Spleen (tissue), 11 donors: ENCODE measurements around the gene NPAS2. TPM values are rescaled to one million over a fixed set of nuclear protein-coding genes. Genes with fewer than 3 reads are reported as not detected.
A peak's percentile ranks its signal among the peaks of the same experiment; 100 is the strongest.

Experiments
- DNase-seq: peaks from one replicate; pipeline ENCODE4 v3.0.0-alpha.2; 2020
- H3K27ac ChIP-seq, 8 donors: fragments of 200-600 bp; sonication (generic) in 7 of 8; 1 replicate in 4 of 8; 2 replicates in 4 of 8; pipeline versions ENCODE4 v1.5.0 to v1.8.0; 2016 to 2021; ENCODE audit warnings: inconsistent platforms in 4 of 8, mild to moderate bottlenecking in 4 of 8, moderate library complexity in 1 of 8
- H3K27me3 ChIP-seq, 7 donors: fragments of 200-600 bp; sonication (generic) in 6 of 7; replicated peaks in 1 of 7; 1 replicate in 4 of 7; 2 replicates in 3 of 7; pipeline versions ENCODE4 v1.5.0 to v1.8.0; 2016 to 2021; ENCODE audit warnings: inconsistent platforms in 3 of 7, mild to moderate bottlenecking in 1 of 7
- H3K36me3 ChIP-seq, 6 donors: fragments of 200-600 bp; sonication (generic) in 5 of 6; 1 replicate in 4 of 6; 2 replicates in 2 of 6; pipeline versions ENCODE4 v1.5.0 to v1.8.0; 2016 to 2021; ENCODE audit warnings: inconsistent platforms in 2 of 6
- H3K4me1 ChIP-seq, 6 donors: fragments of 200-600 bp; sonication (generic) in 5 of 6; 1 replicate in 3 of 6; 2 replicates in 3 of 6; pipeline versions ENCODE4 v1.5.0 to v1.8.0; 2016 to 2021; ENCODE audit warnings: inconsistent platforms in 3 of 6
- H3K4me3 ChIP-seq, 8 donors: fragments of 200-600 bp; sonication (generic) in 7 of 8; 1 replicate in 4 of 8; 2 replicates in 4 of 8; pipeline versions ENCODE4 v1.5.0 to v1.8.0; 2016 to 2021; ENCODE audit warnings: inconsistent platforms in 4 of 8, mild to moderate bottlenecking in 4 of 8, moderate library complexity in 2 of 8
- H3K9me3 ChIP-seq, 8 donors: fragments of 200-600 bp; sonication (generic) in 7 of 8; 1 replicate in 4 of 8; 2 replicates in 4 of 8; pipeline versions ENCODE4 v1.5.0 to v1.8.0; 2016 to 2021; ENCODE audit warnings: inconsistent platforms in 4 of 8
- POLR2A ChIP-seq, 3 donors: fragments of 450-650 bp; IDR thresholded peaks; one replicate each; pipeline ENCODE4 v1.5.1; 2017; ENCODE audit warnings: antibody characterized with exemption in 3 of 3, mild to moderate bottlenecking in 1 of 3
- POLR2AphosphoS5 ChIP-seq, 3 donors: sonication (generic); formaldehyde crosslinking; IDR thresholded peaks; one replicate each; pipeline ENCODE4 v1.5.1; 2017; ENCODE audit warnings: antibody characterized with exemption in 3 of 3
- WGBS, 5 donors: extraction: QIAGEN DNeasy Blood & Tissue Kit in 3 of 5; methylation state at CpG; one replicate each; pipeline versions ENCODE4 v1.1.5 to v1.1.7; 2013 to 2018; 5-methylcytosine and 5-hydroxymethylcytosine counted together
- intact Hi-C: fragments of 100-400 bp; cut with DNase I; formaldehyde crosslinking; loops from one replicate; pipeline ENCODE4 v1.15.0; 2023; ENCODE audit warnings: low total_unique reads
- polyA plus RNA-seq, 3 donors: library from polyadenylated mRNA; stranded (reverse); fragments of 200-250 nt; gene quantifications; one replicate each; pipeline ENCODE4 v1.2.1, GENCODE V29; 2013
- total RNA-seq, 7 donors: library from RNA; depleted of rRNA in 3 of 7; stranded (reverse); fragments of >200 nt in 3 of 7; fragmentation: NEBNext Ultra II Directional in 4 of 7; extraction: Animal tissue kit (Norgen Biotek cat#: 25700) in 4 of 7; gene quantifications; one replicate each; pipeline versions ENCODE4 v1.1.0 to v1.2.1, GENCODE V29; 2016 to 2021
- TF ChIP-seq, protein P1 (sequence below), 11 experiments: fragments of 200-600 bp in 7 of 11; fragments of 450-650 bp in 4 of 11; sonication (generic) in 4 of 11; IDR thresholded peaks in 8 of 11; conservative IDR thresholded peaks in 3 of 11; 1 replicate in 7 of 11; 2 replicates in 4 of 11; pipeline versions ENCODE4 v1.4.0 to v1.8.0; 2016 to 2021; ENCODE audit warnings: antibody characterized with exemption in 11 of 11, inconsistent platforms in 4 of 11, mild to moderate bottlenecking in 1 of 11
- donor health status: healthy with polysubstance abuse.
- donor health status: DM: no; HTN: no; CAD: no; lungs with moderate emphysema.
- donor health status: DM: no; HTN: no; CAD: no.
- donor health status: Bipolar disorder and iron deficiency.
- donor health status: healthy.
- donor health status: DM: no; HTN: no; CAD: no.
- donor health status: DM: yes; HTN: yes; CAD: no.

Gene NPAS2
- total and polyA plus RNA-seq, 10 donors = 2.4 to 24.1 (median 8.4) TPM

DNA sequence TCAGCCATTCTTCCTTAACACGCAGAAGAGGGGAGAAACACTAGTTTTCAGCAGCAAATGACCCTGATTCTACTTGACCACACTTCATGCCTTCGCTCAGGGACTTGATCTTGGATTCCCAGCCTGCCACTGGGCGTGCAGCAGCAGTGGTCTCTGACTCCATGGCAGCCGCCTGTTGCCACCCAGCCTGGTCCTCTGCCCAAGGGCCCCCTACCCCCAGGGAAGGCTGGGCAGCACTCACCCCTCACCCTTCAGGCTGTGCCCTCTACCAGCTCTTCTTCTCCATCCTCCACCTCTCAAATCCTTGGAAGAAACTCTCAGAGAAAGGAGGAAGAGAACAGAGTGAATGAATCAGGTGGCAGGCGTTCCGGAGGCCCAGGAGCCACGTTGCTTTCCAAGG, 150.1 kb downstream of the NPAS2 start:
- no peak overlapping the region for H3K4me3 ChIP-seq
- 83 to 92% (median 88%) methylated on average over 7 of the region's 7 CpGs for WGBS, 5 donors
- intact Hi-C loops = no loop called here
- H3K9me3 ChIP-seq = no peaks in the 10 kb centered on the region
- H3K36me3 ChIP-seq = peaks cover 0 to 63% (median 0%) of the 10 kb centered on the region in 6 donors
- no peaks in the 10 kb centered on the region for H3K4me1 ChIP-seq
- no peak for TF ChIP-seq POLR2AphosphoS5 (IDR thresholded peaks at IDR 0.05)
- TF ChIP-seq, protein P1, sequence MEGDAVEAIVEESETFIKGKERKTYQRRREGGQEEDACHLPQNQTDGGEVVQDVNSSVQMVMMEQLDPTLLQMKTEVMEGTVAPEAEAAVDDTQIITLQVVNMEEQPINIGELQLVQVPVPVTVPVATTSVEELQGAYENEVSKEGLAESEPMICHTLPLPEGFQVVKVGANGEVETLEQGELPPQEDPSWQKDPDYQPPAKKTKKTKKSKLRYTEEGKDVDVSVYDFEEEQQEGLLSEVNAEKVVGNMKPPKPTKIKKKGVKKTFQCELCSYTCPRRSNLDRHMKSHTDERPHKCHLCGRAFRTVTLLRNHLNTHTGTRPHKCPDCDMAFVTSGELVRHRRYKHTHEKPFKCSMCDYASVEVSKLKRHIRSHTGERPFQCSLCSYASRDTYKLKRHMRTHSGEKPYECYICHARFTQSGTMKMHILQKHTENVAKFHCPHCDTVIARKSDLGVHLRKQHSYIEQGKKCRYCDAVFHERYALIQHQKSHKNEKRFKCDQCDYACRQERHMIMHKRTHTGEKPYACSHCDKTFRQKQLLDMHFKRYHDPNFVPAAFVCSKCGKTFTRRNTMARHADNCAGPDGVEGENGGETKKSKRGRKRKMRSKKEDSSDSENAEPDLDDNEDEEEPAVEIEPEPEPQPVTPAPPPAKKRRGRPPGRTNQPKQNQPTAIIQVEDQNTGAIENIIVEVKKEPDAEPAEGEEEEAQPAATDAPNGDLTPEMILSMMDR (IDR thresholded peaks at IDR 0.05 in 8 of 11, conservative IDR thresholded peaks at IDR 0.05 in 3 of 11) = no peak
- TF ChIP-seq POLR2A (IDR thresholded peaks at IDR 0.05) = no peak
- peaks cover 0 to 4% (median 0%) of the 10 kb centered on the region in 7 donors for H3K27me3 ChIP-seq
- DNase-seq = peak; percentile 41
- H3K27ac ChIP-seq = no peak overlapping the region

- intact Hi-C loops = no loop called here
- DNase-seq = peak; percentile 54
Observed at GRCh38 chr2:100971221-100971620, 151.3 kb downstream of the NPAS2 start.

GRCh38 chr2:100972452-100972851, 152.5 kb downstream of the NPAS2 start:
- Histone ChIP-seq H3K9me3 (no peaks in the 10 kb centered on the region), H3K36me3 (peaks cover 0 to 81% (median 0%) of the 10 kb centered on the region in 6 donors), H3K27me3 (peaks cover 0 to 4% (median 0%) of the 10 kb centered on the region in 7 donors), H3K27ac (no peak overlapping the region), H3K4me1 (peaks cover 0 to 4% (median 0%) of the 10 kb centered on the region in 6 donors), H3K4me3 (no peak overlapping the region)
- no peak for TF ChIP-seq POLR2AphosphoS5 (IDR thresholded peaks at IDR 0.05)
- TF ChIP-seq, protein P1 (IDR thresholded peaks at IDR 0.05 in 8 of 11, conservative IDR thresholded peaks at IDR 0.05 in 3 of 11) = no peak
- TF ChIP-seq POLR2A (IDR thresholded peaks at IDR 0.05) = no peak
- intact Hi-C loops = no loop called here
- DNase-seq = peak; percentile 41
- WGBS, 5 donors = 89 to 93% (median 90%) methylated on average over 7 of the region's 7 CpGs

More at GRCh38 chr2:100971221-100971620, 151.3 kb downstream of the NPAS2 start:
- H3K27me3 ChIP-seq = peaks cover 0 to 4% (median 0%) of the 10 kb centered on the region in 7 donors
- TF ChIP-seq POLR2A (IDR thresholded peaks at IDR 0.05) = no peak
- no peak for TF ChIP-seq POLR2AphosphoS5 (IDR thresholded peaks at IDR 0.05)
- TF ChIP-seq, protein P1 (IDR thresholded peaks at IDR 0.05 in 8 of 11, conservative IDR thresholded peaks at IDR 0.05 in 3 of 11) = no peak
- WGBS, 5 donors = 87 to 95% (median 93%) methylated on average over 9 of the region's 9 CpGs
- no peak overlapping the region for H3K27ac ChIP-seq
- peaks cover 0 to 74% (median 0%) of the 10 kb centered on the region in 6 donors for H3K36me3 ChIP-seq
- H3K4me1 ChIP-seq = no peaks in the 10 kb centered on the region
- H3K9me3 ChIP-seq = no peaks in the 10 kb centered on the region
- H3K4me3 ChIP-seq = no peak overlapping the region

DNA sequence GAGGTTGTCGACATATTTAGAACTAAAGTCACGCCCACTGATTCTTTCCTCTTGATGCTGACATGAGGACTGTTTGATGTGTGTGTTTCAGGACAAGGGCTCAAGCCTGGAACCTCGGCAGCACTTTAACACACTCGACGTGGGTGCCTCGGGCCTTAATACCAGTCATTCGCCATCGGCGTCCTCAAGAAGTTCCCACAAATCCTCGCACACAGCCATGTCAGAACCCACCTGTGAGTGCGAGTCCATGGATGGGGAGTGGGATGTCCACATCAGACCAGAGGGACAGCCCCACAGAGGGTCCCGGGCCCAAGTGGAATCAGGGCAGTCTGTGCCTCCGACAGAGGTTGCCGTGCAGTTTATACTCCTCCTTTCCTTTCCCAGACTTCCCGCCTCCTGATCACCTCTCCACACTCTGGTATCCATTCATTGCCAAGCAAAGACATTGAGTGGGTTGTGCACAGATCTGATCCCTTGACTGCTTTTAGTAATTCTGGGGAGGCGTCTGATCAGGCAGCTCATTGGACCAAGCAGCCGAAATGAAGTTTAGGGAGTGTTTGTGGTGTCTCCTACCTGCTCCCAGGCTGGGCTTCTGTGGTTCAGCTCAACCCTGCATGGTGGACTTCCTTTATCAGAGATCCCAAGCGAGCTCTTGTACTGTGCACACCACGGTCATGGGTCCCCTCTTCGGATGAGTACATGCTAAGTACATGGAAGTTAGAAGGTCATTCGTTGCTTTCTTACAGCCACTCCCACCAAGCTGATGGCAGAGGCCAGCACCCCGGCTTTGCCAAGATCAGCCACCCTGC, 155.0 kb downstream of the NPAS2 start:
- Histone ChIP-seq H3K36me3 (peaks cover 0 to 71% (median 0%) of the 10 kb centered on the region in 6 donors), H3K4me1 (peaks cover 0 to 4% (median 0%) of the 10 kb centered on the region in 6 donors), H3K4me3 (no peak overlapping the region), H3K9me3 (no peaks in the 10 kb centered on the region), H3K27ac (no peak overlapping the region), H3K27me3 (peaks cover 0 to 4% (median 0%) of the 10 kb centered on the region in 7 donors)
- no peak for TF ChIP-seq POLR2A (IDR thresholded peaks at IDR 0.05)
- no peak for TF ChIP-seq POLR2AphosphoS5 (IDR thresholded peaks at IDR 0.05)
- TF ChIP-seq, protein P1 (IDR thresholded peaks at IDR 0.05 in 8 of 11, conservative IDR thresholded peaks at IDR 0.05 in 3 of 11) = no peak
- WGBS, 5 donors = 90 to 93% (median 91%) methylated on average over 22 of the region's 22 CpGs
- intact Hi-C loops = no loop called here
- no peak for DNase-seq
